NCI-H82 (cell line): ENCODE data around the gene COA4.
"Not testable (repeated sequence)": the region's sequence is repeated elsewhere in the genome, so short reads cannot be mapped to it uniquely, and the experiment has no call there.

Source experiments
- DNase-seq: peaks from one replicate; lab custom pipeline; 2025; lab: John Stamatoyannopoulos, UW

COA4 gene

DNA sequence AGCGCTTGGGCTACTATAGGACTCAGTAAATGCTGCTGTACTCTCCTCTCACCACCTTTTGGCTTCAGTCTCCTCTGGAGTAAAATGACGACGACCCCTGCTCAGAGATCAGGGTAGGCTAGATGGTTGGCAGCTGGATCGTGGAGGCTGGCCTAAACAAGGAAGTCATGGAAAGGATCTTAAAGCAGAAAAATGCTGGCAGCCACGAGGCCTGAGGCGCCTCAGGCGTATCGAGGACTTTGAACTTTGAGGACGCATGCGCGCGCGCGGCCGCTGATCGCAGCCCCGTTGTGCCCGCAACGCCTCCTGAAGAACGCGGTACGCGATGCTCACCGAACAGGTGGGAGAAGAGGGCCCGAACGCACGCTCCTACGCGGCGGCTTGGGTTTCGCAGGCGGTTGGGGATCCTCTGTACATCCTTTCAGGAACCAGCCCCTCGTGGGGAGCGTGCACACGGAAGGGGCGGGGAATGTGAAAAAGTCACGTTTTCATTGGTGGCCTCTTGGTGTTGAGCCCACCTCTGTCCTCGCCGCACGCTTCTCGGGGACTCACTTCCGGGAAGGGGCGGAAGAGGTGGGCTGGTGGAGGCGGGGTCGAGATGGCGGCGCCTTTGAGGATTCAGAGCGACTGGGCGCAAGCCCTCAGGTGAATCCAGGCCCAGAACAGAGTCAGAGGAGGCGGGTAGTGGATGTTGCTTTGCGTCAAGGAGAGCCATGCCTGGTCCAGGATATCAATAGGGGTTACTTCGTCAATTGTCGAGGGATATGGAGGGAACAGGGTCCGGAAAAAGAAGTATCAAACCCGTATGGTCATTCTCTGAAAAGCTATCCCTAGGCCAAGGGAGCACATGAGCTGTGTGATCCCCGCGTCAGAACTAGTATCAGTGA, at the start of gene COA4, which contains the start of gene PAAF1:
Gene COA4, minus strand, starts transcription at position 423 of the 887 bp plus-strand sequence. CDS start 3,468 bp downstream, outside the sequence.
Gene PAAF1, plus strand, starts transcription at position 576 of the 887 bp plus-strand sequence. Its CDS starts 23 bp downstream, at position 599.
- peak; percentile 98 for DNase-seq

DNA sequence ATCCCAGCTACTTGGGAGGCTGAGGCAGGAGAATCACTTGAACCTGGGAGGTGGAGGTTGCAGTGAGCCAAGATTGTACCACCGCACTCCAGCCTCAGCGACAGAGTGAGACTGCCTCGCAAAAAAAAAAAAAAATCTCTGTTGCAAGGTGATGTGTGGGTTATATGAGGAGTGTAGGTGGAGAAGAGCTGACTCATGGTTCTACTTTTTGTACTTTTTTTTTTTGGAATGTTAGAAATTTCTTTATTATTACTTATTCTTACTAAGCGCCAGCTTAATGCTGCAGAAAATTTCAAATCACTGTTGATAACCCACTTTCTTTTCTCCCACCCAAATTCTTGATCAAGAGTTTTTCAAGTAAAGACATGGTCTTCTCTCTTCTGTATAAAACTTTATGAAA, 44.5 kb upstream of the COA4 start:
- DNase-seq, result no peak

DNA sequence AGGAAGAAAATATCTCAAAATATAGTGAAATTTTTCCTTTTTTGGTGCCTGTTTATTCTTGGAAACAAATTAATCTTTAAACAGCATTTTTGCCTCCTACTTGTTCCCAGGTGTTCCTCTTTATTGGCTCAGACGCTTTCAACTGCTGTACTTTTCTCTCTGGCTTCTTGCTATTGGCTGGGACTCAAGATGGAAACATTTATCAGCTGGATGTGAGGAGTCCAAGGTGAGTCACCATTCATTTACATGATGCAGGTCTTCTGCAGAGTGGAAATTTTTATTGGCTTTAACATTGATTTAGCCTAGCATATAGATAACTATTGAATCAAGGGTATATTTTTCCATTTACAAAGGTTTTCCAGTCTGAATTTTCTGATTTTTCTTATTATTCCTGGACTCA, 39.8 kb upstream of the COA4 start:
- no peak for DNase-seq

DNA sequence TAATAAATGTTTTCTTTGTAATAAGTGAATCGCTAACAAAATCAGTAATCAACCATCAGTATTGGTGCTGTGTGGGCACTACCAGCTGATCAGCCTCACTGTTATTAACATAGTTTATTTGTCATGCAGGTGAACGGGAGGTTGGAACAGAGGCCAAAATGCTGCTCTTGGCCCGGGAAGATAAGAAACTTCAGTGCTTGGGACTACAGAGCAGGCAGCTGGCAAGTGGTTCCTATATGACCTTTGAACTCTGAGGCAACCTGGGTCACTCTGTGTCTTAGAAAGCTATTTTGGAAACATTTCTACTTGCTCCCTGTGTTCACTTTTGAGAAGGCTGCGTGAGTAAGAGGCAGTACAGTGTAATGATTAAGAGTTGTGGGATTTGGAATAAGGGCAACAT, 37.6 kb upstream of the COA4 start:
- no peak for DNase-seq

DNA sequence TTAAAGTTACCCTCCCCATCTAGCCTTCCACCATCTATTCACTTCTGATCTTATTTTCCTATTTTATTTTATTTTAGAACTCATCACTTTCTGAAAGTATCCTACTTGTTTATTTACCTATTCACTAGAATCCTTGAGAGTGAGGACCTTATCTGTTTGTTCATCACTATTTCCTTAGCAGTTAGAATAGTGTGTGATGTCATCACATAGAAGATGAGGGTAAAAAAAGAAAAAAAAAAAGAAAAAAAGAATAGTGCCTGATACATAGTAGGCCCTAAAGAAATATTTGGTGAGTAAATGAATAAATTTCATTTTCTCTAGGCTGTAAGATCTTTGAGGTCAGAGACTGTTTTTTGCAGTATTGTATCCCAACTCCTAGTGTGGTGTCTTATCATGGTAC, 36.8 kb upstream of the COA4 start:
- no peak for DNase-seq

DNA sequence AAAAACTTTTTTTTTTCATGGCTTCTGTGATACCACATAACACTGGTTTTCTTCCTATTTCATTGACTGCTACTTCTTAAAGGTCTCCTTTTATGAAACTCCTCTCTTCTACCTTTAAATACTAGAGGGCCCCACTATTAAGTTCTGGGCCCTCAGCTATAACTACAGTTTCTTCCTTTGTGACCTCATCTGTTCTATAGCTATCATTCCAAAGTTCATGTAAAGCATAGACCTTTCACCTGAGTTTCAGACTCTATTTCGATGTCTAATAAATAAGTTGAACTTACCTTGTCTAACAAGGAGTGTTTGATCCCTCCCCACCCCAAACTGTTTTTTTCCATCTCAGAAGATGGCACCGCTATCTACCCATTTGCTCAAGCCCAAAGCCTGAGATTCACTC, 35.4 kb upstream of the COA4 start:
- DNase-seq, result no peak

DNA sequence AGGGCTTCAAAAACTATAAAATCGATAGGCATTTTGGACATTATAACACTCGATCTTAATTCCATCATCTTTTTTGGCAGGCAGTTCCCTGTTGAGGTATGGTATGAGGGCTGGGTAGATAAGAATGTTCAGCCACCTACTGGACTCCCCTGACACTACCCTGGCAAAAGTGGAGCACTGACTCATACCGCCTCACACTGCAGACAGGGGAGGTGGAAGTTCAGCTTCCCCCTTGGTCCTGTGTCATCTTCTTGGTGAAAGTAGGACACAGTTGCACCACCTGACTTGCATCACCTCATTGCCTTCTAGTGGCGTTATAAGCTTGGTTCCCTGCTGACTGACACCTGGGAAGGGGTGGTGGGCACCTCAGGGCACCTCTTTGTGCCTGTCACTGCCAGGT, 30.5 kb upstream of the COA4 start:
- no peak for DNase-seq

DNA sequence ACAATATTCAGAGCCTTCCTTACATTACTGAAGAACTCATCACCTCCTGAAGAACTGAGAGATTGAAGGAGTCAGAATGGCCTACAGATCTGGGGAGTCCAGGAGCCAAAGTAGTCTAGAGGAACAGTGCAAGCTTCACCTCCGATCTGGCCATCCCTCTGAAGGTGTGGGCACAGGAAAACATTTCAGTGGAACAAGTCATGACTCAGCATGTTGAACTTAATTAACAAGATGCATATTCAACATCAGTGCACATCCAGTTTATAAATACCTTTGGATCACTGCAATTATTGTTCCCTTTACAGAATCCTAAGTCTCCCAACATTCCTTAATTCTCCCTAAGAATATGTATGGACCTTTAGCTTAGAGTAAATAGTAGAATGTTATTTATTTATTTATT, 25.7 kb upstream of the COA4 start:
- no peak for DNase-seq

DNA sequence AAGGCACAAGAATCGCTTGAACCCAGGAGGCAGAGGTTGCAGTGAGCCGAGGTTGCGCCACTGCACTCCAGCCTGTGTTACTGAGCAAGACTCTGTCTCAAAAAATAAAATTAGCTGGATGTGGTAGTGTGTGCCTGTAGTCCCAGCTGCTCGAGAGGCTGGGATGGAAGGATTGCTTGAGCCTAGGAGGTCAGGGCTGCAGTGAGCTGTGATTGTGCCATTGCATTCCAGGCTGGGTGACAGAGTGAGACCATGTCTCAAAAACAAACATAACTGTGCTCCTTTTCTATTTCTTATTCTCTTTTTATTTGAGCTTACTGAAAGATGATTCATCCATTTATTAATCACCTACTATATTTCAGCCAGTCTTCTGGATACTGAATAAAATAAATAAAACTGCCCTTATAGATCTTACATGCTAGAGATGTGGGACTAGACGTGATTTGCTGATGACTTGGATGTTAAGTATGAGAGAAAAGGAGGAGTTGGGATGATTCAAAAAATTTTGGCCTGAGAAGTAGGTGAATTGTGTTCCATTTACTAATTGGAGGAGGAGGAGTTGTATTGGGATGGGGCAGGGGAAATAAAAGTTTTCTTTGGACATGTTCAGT, 18.2 kb upstream of the COA4 start:
- no peak for DNase-seq

DNA sequence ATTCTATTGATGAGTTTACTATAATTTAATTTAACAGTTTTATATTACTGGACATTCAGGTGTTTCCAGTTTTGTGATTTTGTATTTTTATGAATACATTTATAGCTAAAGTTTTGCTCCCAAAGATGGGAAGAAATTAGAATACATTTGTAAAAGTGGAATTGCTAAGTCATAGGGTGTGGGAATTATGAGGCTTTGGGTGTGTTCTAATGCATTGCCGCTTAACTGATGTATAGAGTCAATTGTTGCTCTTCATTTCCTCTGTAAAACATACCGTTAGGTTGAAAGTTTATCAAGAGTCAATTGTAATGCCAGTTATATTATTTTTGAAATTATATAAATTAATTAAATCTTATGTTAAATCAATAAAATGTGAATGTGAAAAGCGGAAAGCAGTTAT, 16.4 kb upstream of the COA4 start:
- no peak for DNase-seq

DNA sequence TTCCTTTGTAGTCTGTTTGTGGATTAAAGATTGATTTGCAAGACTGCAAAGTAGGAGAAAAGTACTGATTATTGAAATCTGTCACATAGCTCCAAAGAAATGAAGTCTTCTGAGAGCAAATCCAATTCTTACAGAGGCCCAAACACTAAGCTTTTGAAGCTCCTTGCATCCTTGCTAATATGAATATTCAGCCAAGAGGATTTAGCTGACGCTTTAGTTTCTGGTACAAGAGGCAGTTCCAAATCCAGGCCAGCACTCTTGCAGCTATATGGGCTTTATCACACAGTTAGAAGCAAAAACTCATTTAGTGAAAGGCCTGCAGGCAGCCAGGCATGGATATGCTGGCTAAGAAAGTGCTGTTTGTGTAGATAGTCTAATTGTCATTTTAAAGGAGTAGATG, 12.9 kb upstream of the COA4 start:
- no peak for DNase-seq

DNA sequence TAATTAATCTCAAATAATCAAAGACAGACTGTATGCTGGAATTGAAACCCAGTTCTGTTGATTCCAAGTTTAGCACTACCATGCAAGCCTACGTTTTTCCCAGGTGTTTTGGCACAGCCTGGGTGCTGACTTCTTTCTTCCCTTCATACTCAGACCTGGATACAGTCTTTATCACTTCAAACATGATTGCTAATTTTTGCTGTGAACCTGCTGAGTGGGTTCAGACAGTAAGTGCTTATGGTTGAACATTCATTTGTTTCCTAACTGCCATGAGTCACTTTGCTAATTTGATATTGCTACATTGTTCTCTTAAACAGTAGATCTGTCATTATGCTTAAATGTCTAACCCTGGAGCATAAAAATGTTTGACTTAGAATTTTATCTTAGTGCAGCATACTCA, 12.4 kb upstream of the COA4 start:
- no peak for DNase-seq

DNA sequence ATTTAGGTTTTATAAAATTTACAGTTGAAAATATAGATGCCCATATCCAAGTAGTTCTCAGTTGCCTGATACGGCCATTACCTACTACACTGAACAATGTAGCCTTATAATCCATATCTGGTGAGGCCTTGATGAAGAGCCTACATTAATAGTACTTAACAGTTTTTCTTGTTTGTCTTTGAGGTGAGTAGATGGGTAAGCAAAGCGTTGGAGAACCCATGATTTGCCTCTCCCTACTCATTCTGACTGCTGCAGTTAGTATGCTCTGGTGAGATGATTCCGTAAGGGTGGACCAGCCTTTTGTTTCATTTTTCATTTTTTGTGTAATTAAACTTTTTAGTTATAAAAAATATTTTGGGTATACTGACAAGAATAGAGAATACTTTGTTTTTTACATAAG, 11.6 kb upstream of the COA4 start:
- DNase-seq, result no peak

DNA sequence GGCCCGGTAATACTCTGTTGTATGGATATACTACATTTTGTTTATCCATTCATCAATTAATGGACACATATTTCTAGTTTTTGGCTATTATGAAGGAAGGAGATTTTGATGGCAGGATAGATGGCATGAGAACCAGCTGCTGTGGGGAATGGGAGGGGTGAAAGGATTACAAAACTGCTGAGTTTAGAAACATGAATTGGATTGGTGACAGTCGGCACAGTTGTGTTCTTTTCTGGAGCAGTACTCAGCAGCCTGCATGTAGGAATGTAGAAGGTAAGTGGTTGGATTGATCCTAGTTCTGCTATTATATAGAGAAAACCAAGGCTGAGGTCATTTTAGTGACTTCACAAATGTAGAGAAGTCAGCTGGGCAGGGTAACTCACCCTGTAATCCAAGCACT, 7.2 kb upstream of the COA4 start:
- no peak for DNase-seq

DNA sequence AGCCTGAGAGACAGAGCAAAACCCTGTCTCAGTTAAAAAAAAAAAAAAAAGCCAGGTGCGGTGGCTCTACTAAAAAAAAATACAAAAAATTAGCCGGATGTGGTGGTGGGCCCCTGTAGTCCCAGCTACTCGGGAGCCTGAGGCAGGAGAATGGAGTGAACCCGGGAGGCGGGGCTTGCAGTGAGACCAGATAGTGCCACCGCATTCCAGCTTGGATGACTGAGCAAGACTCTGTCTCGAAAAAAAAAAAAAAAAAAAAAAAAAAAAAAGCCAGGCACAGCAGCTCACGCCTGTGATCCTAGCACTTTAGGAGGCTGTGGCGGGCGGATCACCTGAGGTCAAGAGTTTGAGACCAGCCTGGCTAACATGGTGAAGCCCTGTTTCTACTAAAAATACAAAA, 3.8 kb upstream of the COA4 start:
- not testable (repeated sequence) for DNase-seq

DNA sequence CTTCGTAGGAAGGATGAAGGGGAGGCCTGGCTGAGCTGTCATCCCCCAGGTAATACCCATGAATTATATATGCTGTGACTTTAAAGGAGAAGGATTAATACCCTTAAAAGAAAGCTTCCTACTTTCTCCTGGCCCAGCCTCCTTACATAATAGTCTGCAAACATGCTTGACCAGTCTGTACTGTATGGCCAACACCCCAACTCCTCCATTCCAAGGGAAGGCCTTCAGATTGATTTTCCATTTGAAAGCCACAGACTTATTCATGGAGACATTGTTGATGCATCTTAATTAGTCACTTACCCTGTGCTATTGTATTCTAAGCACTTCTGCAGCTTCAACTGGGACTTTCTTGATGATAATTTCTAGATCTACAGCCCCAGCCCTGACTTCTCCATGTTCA, 2.1 kb upstream of the COA4 start:
- DNase-seq, result no peak

DNA sequence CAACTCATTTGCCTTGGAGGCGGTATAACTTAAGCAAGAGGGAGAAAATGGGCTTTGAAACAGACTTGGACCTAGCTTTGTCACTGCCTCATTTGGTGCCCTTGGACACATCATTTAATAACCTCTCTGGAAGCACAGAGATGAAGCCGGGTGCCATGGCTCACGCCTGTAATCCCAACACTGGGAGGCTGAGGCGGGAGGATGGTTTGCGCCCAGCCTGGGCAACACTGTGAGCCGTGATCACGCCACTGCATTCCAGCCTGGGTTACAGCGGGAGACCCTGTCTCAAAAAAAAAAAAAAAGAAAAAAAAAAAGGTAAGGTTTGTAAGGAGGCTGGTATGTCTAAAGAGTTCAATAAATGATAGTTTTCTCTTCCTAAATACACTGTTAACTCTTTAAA, 806 bp downstream of the COA4 start:
- DNase-seq, result peak; percentile 28

DNA sequence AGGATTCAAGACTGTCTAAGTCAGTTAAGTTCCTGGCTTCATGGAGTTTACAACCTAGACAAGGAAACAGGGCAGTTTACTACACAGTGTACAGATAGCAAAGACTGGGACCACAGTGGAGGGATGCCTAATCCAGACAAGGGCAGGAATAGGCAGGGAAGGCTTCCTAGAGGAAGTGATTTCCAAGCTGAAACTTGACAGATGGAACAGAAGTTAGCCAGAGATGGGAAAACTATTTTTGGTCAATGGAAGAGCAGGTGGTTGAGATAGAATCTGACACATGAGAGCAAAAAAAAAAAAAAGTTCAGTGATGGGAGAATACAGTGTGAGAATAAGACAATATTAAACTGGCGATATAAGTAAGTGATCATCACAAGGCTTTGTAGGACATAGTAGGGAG, 1.3 kb downstream of the COA4 start:
- no peak for DNase-seq

DNA sequence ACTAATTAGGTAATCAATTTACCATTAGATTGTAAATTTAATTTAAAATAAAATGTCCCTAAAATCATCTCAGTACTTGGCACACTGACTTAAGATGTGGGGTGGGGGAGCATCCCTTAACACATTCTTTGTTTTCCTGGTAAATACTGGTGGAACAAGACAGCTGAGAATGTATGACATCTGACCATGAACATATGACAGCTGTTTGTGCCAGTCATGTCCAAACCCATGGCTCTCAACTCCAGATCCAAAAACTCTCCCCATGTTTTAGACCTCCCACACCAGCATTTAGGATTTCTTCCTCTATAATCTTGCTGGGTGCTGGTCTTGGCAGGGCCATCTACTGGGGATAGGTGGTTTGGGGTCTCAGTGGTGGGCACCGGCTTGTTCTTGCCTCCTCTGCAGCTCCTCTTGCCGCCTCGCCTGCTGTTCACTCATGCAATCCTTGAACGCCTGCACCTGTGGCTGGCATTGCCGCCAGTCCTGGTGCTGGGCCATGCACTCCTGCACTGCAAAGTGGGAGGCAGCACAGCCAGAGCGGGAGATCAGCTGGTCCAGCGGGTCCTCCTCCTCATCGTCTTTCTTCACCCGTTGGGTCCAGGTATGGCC, 3.8 kb downstream of the COA4 start:
- DNase-seq, result no peak

DNA sequence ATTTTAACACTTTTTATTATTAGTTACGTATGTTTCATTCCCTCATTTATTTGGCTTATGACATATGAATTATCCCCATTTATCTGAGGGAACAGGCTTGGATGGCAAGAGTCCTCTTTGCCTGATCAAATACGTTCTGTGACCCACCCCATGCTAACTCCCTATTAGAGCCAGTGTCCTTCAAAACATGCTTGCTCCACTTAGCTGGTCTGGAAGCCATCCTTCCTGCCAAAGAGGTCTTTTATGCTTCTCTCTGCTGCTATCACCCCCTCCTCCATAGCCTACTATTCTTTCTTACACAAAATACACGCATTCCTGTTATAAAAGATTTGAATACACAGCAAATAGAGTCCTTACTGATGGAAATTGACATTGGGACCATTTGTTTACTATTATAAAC, 6.4 kb downstream of the COA4 start:
- DNase-seq, result no peak

DNA sequence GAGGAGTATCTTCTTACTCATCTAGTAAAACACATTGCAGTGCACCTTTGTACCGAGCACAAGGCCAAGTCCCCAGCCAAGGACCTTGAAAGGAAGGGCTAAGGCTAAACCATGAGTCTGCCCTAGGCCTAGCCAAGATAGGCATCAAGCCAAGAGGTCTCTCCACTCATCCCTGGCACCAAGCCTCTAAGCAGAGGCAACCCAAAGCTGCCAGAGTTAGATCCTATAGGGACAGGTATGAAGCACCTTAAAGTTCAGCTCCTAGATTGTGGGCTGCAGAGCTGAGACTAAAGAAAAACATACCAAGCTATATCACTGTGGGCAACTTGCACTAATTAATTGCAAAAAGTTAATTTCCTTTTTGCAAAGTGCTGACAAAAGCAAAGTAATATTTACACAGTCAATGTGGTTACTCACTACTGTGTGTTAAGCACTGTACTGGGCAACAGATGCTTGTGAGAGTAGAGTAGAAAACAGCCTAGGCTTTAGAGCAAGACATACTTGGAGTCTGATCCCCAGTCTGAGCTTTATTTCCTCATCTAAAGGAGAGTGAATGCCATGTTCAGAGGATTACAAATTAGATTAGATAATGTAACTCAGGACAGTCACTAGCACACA, 7.2 kb downstream of the COA4 start:
- peak; percentile 25 for DNase-seq

DNA sequence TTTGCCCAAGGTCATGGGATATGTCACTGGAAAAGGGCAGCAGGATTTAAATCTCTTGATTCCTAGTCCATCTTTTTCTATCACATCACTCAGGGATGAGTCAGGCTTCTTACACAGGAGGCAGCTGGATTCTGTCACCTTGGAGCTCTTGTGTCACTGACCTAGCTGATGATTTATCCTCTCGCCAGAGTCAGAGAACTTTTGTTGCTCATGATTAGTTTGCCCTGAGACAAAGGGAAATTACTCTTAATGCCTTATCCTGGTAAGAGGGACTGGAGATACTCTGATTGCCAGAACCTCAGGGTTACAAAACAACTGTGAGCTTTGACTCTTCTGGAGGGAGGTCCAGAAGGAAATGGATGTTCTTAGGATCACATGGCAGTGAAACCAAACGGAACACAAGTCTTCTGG, 10.1 kb downstream of the COA4 start:
- peak; percentile 39 for DNase-seq

DNA sequence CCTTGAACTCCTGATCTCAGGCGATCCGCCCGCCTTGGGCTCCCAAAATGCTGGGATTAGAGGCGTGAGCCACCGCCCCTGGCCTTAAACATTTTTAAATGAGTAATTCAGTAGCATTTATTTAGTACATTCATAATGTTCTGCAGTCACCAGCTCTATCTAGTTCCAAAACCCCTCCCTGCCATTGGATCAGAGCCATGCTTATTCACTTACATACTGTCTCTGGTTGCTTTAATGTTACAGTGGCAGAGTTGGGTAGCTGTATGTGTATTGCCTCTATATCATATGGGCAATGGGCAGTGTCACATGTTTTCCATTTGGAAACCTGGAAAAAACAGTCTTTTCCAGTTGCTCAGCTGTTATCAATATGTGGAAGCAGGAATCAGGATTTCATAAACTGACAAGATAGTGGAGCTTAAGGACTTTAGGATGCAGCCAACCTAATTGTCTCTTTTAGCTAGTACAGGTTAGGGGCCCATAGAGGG, 10.5 kb downstream of the COA4 start:
- no peak for DNase-seq
